Left lung (tissue), 10 donors: ENCODE data around the gene CTNNA3. TPM values are rescaled to one million over a fixed set of nuclear protein-coding genes. Genes with fewer than 3 reads are reported as not detected.

Experiments used
- ATAC-seq: fragments of 200-7000 bp; cut with Tn5 transposase; one replicate; pipeline ENCODE4 v1.9.1; 2020; ENCODE audit warnings: moderate library complexity
- DNase-seq, 4 donors: peaks; one replicate each; pipeline ENCODE4 v3.0.0-alpha.2; 2013 to 2020
- H3K27ac ChIP-seq, 2 donors: fragments of 200-600 bp; sonication (generic) in 1 of 2; one replicate each; pipeline versions ENCODE4 v1.5.0 to v1.8.0; 2020 to 2021
- H3K27me3 ChIP-seq, 2 donors: fragments of 200-600 bp; sonication (generic) in 1 of 2; one replicate each; pipeline versions ENCODE4 v1.5.0 to v1.8.0; 2020 to 2021
- H3K36me3 ChIP-seq, 2 donors: fragments of 200-600 bp; sonication (generic) in 1 of 2; one replicate each; pipeline versions ENCODE4 v1.5.0 to v1.8.0; 2020 to 2021
- H3K4me1 ChIP-seq, 2 donors: fragments of 200-600 bp; one replicate each; pipeline ENCODE4 v1.8.0; 2021
- H3K4me3 ChIP-seq, 2 donors: fragments of 200-600 bp; sonication (generic) in 1 of 2; one replicate each; pipeline versions ENCODE4 v1.5.0 to v1.8.0; 2020 to 2021; ENCODE audit warnings: mild to moderate bottlenecking in 1 of 2
- H3K9me3 ChIP-seq, 2 donors: fragments of 200-600 bp; sonication (generic) in 1 of 2; one replicate each; pipeline versions ENCODE4 v1.5.0 to v1.8.0; 2020 to 2021
- CTCF ChIP-seq, 2 donors: fragments of 200-600 bp; sonication (generic) in 1 of 2; IDR thresholded peaks; one replicate each; pipeline versions ENCODE4 v1.5.0 to v1.8.0; 2021; ENCODE audit warnings: antibody characterized with exemption in 2 of 2
- intact Hi-C, 2 donors: fragments of 100-400 bp; cut with DNase I; formaldehyde crosslinking; loops; one replicate each; pipeline versions ENCODE4 v1.11.2 to v1.14.2; 2022
- polyA plus RNA-seq, 6 donors: library from polyadenylated mRNA; unstranded; fragments of 120-200 nt; gene quantifications; one replicate each; pipeline ENCODE4 v1.2.1, GENCODE V29; 2013; ENCODE audit not compliant: insufficient read length in 6 of 6
- total RNA-seq, 2 donors: library from RNA; stranded (reverse); fragmentation: NEBNext Ultra II Directional; extraction: Animal tissue kit (Norgen Biotek cat#: 25700); gene quantifications; one replicate each; pipeline ENCODE4 v1.2.1, GENCODE V29; 2021
- donor health status: DM: no; HTN: yes; CAD: no.
- donor health status: DM: no; HTN: no; CAD: no.

CTNNA3 gene
- total and polyA plus RNA-seq, 8 donors = 1.1 to 8.2 (median 6.6) TPM; not detected in 1

DNA sequence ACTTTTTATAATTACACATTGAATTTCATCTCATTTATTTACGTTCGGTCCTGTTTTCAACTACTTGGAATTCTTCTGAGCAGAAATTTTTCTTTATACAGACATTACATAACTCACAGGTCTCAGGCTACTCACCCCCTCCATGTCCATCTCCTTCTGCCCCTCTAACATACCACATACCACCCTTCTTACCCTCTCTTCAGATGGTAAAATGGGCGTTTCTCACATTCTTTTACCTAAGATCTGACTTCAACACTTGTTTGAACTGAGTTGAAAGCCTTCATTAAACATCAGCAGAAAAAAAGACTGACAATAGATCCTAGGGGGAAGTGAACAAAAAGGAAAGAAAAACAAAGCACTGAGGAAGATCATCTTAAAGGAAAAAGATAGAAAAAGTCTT is 309.7 kb downstream of the CTNNA3 start:
- DNase-seq (no peak), ATAC-seq (no peak)
- Histone ChIP-seq H3K27ac (no peak overlapping the region), H3K27me3 (peaks cover 0 to 12% of the 10 kb centered on the region in 2 donors), H3K4me1 (no peaks in the 10 kb centered on the region), H3K36me3 (no peaks in the 10 kb centered on the region), H3K9me3 (no peaks in the 10 kb centered on the region), H3K4me3 (no peak overlapping the region)
- intact Hi-C loops = no loop called here
- no peak for TF ChIP-seq CTCF (IDR thresholded peaks at IDR 0.05)

- ATAC-seq = no peak
- Histone ChIP-seq H3K4me3 (no peak overlapping the region), H3K27ac (no peak overlapping the region), H3K9me3 (no peaks in the 10 kb centered on the region), H3K36me3 (no peaks in the 10 kb centered on the region), H3K4me1 (no peaks in the 10 kb centered on the region), H3K27me3 (peaks cover 0 to 12% of the 10 kb centered on the region in 2 donors)
- no peak for DNase-seq
- intact Hi-C loops = no loop called here
- no peak for TF ChIP-seq CTCF (IDR thresholded peaks at IDR 0.05)
Observed at GRCh38 chr10:67385566-67385965, 310.4 kb downstream of the CTNNA3 start.

DNA sequence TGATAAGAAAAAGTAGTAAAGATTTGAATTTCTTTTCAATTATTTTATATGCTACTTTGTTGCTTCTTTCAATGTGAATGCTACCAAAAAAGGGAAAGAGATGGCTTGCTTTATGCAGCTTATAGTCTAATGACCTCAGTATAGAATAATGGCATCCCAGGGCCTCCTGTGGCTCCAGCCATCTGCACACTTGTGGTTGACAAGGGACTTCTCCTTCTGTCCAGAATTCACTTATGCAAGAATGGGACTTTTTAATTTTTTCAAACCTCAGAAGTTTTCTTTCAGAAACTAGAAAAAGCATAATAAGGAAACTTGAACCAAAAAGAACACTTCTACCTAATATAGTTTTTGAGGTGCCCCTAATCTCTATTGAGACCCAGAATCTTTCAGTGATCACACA is 310.9 kb downstream of the CTNNA3 start:
- Histone ChIP-seq H3K36me3 (no peaks in the 10 kb centered on the region), H3K9me3 (no peaks in the 10 kb centered on the region), H3K27me3 (peaks cover 0 to 12% of the 10 kb centered on the region in 2 donors), H3K27ac (no peak overlapping the region), H3K4me3 (no peak overlapping the region), H3K4me1 (no peaks in the 10 kb centered on the region)
- intact Hi-C loops = no loop called here
- no peak for DNase-seq
- TF ChIP-seq CTCF (IDR thresholded peaks at IDR 0.05) = no peak
- no peak for ATAC-seq

GRCh38 chr10:67331121-67331910 is 364.7 kb downstream of the CTNNA3 start:
- Histone ChIP-seq H3K36me3 (no peaks in the 10 kb centered on the region), H3K27me3 (no peaks in the 10 kb centered on the region), H3K4me3 (no peak overlapping the region), H3K27ac (no peak overlapping the region), H3K4me1 (no peaks in the 10 kb centered on the region), H3K9me3 (peaks cover 0 to 4% of the 10 kb centered on the region in 2 donors)
- intact Hi-C loops = no loop called here
- TF ChIP-seq CTCF (IDR thresholded peaks at IDR 0.05) = no peak
- ATAC-seq (no peak), DNase-seq (no peak)

GRCh38 chr10:67327626-67328535 is 368.1 kb downstream of the CTNNA3 start:
- intact Hi-C loops = no loop called here
- H3K27me3 ChIP-seq = no peaks in the 10 kb centered on the region
- DNase-seq = no peak
- no peak overlapping the region for H3K4me3 ChIP-seq
- peaks cover 0 to 28% of the 10 kb centered on the region in 2 donors for H3K9me3 ChIP-seq
- ATAC-seq = no peak
- H3K36me3 ChIP-seq = no peaks in the 10 kb centered on the region
- H3K4me1 ChIP-seq = no peaks in the 10 kb centered on the region
- no peak overlapping the region for H3K27ac ChIP-seq
- no peak for TF ChIP-seq CTCF (IDR thresholded peaks at IDR 0.05)
